Fibroblast of skin of right quadriceps (primary cell): ENCODE data around the gene ARHGAP33.
"Not testable (repeated sequence)": the region's sequence is repeated elsewhere in the genome, so short reads cannot be mapped to it uniquely, and the experiment has no call there.

Source experiments
- DNase-seq: peaks from one replicate; pipeline ENCODE4 v3.0.0-alpha.2; 2013

The ARHGAP33 gene

DNA sequence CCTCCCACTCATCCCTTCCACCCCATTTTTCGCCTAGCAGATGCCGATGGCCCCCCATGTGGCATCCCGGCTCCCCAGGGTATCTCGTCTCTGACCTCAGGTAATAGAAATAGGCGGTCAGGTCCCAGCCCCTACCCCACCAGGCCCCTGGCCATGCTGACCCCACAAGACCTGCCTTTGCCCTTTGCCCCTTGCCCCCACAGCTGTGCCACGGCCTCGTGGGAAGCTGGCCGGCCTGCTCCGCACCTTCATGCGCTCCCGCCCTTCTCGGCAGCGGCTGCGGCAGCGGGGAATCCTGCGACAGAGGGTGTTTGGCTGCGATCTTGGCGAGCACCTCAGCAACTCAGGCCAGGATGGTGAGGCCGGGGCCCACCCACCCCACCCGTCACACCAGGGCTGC, 5.4 kb downstream of the ARHGAP33 start:
- DNase-seq, result no peak

DNA sequence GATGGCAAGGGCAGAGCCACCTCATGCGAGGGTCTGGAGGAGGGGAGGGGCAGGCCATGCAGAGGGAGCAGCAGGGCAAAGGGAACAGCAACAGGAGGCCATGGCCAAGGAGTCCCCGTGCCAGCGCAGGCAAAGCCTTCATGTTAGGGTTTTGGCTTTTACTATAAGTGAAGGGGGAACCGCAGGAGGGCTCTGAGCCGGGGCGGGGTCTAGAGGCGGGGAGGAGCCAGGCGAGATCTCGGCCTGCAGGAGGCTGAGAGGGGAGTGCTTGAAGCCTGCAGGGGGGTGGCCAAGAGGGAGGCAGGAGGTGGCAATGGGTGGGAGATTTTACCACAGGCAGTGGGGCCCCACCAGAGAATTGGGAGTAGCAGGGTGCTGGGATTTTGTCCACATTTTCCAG, 6.3 kb downstream of the ARHGAP33 start:
- DNase-seq, result no peak

GRCh38 chr19:35782589-35782988, 7.2 kb downstream of the ARHGAP33 start:
- no peak for DNase-seq

DNA sequence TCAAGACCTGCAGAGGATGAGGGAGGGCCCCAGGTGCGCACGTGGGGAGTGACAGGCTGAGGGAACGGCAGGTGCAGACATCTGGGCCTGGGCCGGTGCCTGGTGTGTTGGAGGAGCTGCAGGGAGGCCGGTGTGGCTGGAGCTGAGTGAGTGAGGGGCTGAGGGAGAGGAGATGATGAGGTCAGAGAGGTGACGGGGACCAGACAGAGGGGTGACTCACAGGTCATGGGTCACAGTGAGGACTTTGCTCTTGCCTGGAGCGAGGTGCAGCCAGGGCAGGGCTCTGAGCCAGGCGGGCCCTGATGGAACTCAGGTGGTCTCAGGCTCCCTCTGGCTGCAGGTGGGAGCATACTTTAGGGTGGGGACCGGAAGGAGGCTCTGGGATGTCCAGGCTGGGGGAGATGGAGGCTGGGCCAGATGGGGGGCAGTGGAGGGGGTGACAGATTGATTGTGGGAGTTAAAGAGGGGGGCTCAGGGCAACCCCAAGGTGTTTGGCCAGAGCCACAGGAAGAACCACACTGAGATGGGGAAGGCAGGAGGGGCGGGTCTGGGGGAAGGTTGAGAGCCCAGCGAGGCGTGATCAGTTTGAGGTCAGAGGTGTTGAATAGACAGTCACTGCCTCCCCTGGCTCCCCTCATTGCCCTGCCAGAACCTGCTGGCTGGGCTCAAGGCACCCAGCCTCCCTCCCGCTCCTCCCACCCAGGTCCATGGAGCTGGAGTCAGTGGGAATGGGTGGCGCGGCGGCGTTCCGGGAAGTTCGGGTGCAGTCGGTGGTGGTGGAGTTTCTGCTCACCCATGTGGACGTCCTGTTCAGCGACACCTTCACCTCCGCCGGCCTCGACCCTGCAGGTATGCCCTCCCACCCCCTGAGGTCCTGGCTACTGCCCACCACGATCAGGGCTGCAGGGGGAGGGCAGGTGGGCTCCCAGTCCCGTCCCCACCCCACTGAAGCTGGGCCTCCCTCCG, 8.4 kb downstream of the ARHGAP33 start:
- no peak for DNase-seq

DNA sequence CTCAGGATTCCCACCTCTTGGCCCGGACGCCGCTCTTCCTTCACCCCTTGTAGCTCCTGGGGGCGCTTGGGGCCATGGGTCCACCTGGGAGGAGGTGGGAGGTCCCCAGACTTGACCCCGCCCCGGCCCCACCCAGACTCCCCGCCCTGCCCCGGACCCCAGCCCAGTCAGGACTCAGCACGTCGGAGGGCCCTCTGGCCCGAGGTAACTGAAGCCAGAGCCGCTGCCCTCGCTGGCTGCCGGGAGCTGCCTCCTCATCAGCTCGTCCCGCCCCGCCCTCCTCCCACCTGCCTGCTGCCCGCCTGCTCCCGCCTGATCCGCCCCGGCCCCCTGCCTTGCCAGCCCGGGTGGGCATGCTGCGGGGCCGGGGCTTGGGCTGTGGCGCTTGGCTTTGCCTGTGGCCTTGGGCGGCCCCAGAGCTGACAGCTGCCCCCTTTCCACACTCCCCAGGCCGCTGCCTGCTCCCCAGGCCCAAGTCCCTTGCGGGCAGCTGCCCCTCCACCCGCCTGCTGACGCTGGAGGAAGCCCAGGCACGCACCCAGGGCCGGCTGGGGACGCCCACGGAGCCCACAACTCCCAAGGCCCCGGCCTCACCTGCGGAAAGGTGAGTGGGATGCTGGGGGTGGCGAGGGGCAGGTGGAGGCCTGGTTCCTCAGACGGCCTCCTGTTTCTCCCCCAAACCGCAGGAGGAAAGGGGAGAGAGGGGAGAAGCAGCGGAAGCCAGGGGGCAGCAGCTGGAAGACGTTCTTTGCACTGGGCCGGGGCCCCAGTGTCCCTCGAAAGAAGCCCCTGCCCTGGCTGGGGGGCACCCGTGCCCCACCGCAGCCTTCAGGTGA, 9.4 kb downstream of the ARHGAP33 start:
- no peak for DNase-seq

GRCh38 chr19:35785339-35785627, 9.9 kb downstream of the ARHGAP33 start:
- no peak for DNase-seq

DNA sequence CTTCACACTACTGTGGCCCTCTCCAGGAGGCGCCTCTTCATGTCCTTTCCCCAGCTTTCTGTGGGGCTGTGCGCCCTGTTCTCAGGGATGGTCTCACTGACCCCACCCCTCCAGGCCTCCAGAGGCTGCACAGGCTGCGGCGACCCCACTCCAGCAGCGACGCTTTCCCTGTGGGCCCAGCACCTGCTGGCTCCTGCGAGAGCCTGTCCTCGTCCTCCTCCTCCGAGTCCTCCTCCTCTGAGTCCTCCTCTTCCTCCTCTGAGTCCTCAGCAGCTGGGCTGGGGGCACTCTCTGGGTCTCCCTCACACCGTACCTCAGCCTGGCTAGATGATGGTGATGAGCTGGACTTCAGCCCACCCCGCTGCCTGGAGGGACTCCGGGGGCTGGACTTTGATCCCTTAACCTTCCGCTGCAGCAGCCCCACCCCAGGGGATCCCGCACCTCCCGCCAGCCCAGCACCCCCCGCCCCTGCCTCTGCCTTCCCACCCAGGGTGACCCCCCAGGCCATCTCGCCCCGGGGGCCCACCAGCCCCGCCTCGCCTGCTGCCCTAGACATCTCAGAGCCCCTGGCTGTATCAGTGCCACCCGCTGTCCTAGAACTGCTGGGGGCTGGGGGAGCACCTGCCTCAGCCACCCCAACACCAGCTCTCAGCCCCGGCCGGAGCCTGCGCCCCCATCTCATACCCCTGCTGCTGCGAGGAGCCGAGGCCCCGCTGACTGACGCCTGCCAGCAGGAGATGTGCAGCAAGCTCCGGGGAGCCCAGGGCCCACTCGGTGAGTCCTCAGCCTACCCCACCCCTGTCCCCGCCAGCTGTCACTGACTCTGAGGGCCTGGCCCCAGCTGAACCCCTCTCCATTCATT, 11.2 kb downstream of the ARHGAP33 start:
- no peak for DNase-seq

DNA sequence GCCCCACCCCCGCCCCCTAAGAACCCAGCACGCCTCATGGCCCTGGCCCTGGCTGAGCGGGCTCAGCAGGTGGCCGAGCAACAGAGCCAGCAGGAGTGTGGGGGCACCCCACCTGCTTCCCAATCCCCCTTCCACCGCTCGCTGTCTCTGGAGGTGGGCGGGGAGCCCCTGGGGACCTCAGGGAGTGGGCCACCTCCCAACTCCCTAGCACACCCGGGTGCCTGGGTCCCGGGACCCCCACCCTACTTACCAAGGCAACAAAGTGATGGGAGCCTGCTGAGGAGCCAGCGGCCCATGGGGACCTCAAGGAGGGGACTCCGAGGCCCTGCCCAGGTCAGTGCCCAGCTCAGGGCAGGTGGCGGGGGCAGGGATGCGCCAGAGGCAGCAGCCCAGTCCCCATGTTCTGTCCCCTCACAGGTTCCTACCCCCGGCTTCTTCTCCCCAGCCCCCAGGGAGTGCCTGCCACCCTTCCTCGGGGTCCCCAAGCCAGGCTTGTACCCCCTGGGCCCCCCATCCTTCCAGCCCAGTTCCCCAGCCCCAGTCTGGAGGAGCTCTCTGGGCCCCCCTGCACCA, 11.9 kb downstream of the ARHGAP33 start:
- no peak for DNase-seq

DNA sequence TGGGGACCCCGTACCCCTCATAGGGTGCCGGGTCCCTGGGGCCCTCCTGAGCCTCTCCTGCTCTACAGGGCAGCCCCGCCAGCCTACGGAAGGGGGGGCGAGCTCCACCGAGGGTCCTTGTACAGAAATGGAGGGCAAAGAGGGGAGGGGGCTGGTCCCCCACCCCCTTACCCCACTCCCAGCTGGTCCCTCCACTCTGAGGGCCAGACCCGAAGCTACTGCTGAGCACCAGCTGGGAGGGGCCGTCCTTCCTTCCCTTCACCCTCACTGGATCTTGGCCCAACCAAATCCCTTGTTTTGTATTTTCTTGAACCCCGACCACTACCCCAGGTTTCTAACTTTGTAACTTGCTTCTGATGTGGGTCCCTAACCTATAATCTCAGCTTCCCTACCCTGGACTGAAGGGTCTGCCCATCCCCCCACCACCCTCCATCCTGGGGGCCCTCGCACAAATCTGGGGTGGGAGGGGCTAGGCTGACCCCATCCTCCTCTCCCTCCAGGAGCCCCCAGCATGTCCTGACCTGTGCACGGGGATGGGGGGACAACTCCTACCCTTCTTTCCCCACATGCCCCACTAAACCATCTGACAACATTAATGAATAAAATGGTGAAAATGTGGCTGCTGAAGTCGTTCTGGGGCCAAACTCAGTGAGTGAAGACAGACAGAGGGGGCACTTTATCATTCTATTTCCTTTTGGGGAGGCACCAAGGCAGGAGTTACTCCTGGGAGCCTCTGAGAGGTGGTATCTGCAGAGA, 13.0 kb downstream of the ARHGAP33 start:
- no peak for DNase-seq

DNA sequence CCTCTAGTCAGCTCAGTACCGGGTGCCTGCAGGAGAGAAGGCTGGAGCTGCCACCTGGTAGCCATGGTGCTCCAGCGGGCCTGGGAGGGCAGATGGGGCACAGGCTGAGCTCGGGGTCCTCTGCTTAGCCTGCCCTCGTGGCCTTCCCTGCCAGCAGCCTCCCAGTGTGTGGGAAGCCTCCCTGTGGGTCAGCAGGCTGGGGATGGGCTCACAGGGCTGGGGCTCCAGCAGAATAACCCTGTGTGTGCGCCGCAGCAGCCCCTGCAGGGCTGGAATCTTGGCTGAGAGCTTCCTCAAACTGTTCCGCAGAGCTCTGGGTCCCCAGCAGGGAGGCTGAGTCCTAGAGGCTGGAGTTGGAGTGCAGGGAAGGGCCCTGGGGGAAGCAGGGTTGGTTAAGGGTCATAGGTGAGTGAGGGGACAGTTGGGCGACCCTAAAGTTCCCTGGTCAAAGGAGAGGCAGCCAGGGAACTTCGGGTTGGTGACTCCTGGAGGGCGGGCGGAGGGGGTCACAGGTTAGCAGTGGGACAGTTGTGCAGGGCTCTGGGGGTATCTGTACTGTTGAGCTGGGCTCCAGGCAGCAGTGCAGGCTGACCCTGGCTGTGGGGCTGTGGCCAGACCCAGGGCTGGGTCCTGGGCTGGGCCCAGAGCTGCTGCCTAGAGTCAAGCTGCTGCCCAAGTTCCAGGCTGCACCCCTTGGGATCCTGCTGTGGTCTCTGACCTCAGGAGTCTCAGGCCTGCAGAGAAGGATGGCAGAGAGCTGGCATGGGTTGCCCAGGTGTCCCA, 14.0 kb downstream of the ARHGAP33 start:
- DNase-seq, result no peak

GRCh38 chr19:35789978-35790944, 14.9 kb downstream of the ARHGAP33 start:
- no peak for DNase-seq

DNA sequence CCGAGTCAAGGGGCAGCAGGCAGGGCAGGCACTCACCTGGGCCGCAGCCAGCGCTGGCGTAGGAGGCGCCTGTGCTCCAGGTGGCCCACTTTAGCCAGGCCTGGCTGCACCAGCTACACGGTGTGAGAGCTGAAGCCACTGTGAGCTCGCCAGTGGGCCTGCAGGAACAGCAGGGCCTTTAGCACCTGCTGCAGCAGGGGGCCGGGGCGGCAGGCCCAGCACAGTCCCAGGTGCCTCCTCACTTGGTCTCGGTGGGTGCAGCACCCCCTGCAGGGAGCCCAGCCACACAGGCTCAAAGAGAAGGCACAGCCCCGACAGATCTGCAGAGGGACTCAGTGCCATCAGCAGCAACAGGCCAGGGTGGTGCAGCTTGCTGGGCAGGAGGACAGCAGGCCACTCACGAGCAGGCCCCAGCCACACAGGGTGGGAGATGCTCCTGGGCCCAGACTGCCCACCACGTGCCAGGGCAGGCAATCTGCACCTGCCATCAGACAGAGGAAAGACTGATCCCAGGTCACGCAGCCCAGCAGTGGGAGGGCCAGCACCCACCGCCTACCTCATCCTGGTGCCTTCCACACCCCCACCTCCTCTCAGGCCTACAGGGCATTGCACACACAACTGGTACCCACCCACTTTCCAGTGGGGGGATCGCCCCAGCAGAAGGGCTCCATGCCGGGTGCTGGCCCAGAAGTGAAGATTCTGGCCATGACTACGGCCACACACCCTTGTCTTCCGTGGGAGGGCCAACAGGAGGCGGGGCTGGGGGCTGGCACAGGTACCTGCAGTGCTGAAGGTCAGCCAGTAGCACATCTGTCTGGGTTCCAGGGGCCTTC, 15.8 kb downstream of the ARHGAP33 start:
- DNase-seq, result no peak

- no peak for DNase-seq
Measured at GRCh38 chr19:35791814-35792279, 16.5 kb downstream of the ARHGAP33 start.

DNA sequence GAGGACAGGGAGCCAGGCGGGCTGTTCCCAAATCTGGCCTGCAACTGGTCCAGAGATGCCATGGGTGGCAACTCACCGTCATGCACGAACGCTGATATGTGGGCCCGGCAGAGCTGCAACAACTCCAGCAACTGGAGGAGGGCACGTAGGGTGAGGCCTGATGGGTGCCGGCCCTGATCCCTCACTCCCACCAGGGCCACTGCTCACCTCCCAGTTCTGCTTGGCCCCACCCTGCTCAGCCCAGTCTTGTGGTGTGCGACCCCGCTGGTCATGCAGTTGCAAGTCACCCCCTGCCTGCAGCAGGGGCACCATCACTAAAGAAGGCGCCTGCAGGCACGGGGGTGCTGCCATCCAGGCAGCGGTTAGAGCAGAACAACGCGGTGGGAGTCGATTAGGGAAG, 16.9 kb downstream of the ARHGAP33 start:
- DNase-seq, result no peak

DNA sequence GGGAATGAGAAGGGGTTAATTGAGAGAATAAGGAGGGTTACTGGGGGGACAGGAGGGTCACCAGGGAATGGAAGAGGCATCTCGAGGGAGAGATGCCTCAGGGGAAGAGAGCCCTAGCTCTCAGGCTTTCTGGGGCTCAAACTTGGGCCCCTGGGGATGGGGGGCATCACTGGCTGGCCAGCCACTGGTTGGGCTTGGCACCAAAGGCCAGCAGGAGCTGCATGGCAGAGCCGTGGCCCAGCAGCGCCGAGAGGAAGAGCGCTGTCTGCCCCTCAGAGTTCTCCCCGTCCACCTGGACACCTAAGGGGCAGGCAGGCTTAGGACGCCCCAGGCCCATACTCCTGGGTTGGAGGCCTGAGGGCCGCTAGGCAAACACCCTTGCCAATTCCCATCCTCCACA, 17.5 kb downstream of the ARHGAP33 start:
- no peak for DNase-seq

DNA sequence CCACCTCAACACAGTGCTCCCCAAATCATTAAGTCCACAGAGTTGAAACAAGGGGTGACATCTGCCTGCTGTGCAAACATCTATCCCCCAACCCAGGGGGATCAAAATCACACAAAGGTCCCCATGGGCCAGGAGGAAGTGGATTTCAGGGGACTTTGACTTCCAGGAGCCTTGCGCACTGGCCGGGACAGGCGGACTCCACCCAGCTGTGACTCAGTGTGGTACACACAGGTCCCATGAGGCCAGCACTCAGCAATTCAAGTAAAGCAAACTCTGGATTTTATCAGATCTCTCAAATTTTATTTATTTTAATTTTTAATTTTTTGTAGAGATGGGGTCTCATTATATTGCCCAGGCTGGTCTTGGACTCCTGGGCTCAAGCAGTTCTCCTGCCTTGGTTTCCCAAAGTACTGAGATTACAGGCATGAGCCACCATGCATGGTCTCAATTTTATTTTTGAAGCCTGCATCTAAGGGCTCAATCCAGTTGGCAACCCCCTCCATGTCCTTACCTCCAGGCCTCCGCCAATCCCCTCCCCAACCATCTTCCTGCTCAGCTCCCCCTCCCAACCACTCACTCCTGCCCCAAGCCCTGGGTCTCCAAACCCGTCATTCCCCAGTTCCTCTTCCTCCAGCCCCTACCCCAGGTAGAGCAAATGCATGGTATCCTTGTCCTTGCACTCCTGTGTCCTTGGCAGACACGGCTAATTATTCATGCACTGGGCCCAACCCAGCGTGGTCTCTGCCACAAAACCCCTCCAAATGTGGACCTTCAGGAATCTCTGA, 18.2 kb downstream of the ARHGAP33 start:
- DNase-seq, result no peak

GRCh38 chr19:35795564-35795963, 20.2 kb downstream of the ARHGAP33 start:
- not testable (repeated sequence) for DNase-seq
